B cell (primary cell): ENCODE data around the gene UFSP2. TPM values are rescaled to one million over a fixed set of nuclear protein-coding genes. Genes with fewer than 3 reads are reported as not detected.

Experiments used
- ATAC-seq: fragments of 200-7000 bp; cut with Tn5 transposase; one replicate; pipeline ENCODE4 v1.10.0; 2021; ENCODE audit warnings: low read depth, mild to moderate bottlenecking, moderate number of reproducible peaks, moderate library complexity
- CTCF ChIA-PET: fragments of 350-600 bp; sonication (Branson Sonifier 250); formaldehyde crosslinking; loops from one replicate; lab custom pipeline; 2021; ENCODE audit warnings: antibody characterized with exemption, inconsistent platforms; lab: Charles Lee
- POLR2A ChIA-PET: fragments of 350-600 bp; sonication (Branson Sonifier 250); formaldehyde crosslinking; loops from one replicate; lab custom pipeline; 2021; ENCODE audit warnings: antibody characterized with exemption; lab: Charles Lee
- DNase-seq: peaks from one replicate; pipeline ENCODE4 v3.0.0; 2013
- H2AFZ ChIP-seq: 2 replicates; pipeline ENCODE4 v1.6.1; 2012; ENCODE audit warnings: mild to moderate bottlenecking, low read depth, low read length; ENCODE audit not compliant: insufficient read depth, poor library complexity, severe bottlenecking
- H3K27ac ChIP-seq, 2 donors: 1 replicate in 1 of 2; 2 replicates in 1 of 2; pipeline ENCODE4 v1.5.1; 2012 to 2013; ENCODE audit warnings: low read length in 2 of 2, mild to moderate bottlenecking in 2 of 2, moderate library complexity in 1 of 2
- H3K27me3 ChIP-seq, 4 experiments: fragments of 200-600 bp in 1 of 4; sonication (generic) in 1 of 4; replicated peaks in 1 of 4; 1 replicate in 2 of 4; 2 replicates in 2 of 4; pipeline versions ENCODE4 v1.6.1 to v1.7.0; 2013 to 2016; ENCODE audit warnings: low read length in 3 of 4, mild to moderate bottlenecking in 2 of 4, mixed read lengths in 1 of 4, moderate library complexity in 1 of 4; ENCODE audit not compliant: insufficient read depth in 4 of 4, control insufficient read depth in 3 of 4; ENCODE audit errors: control extremely low read depth in 1 of 4
- H3K36me3 ChIP-seq, 2 experiments: replicated peaks in 1 of 2; 1 replicate in 1 of 2; 2 replicates in 1 of 2; pipeline versions ENCODE4 v1.6.1 to v1.7.1; 2013; ENCODE audit warnings: low read length in 1 of 2; ENCODE audit not compliant: insufficient read depth in 2 of 2, control insufficient read depth in 1 of 2; ENCODE audit errors: control extremely low read depth in 1 of 2, extremely low read depth in 1 of 2
- H3K4me1 ChIP-seq, 2 donors: fragments of 200-600 bp in 1 of 2; sonication (generic) in 1 of 2; 1 replicate in 1 of 2; 2 replicates in 1 of 2; pipeline versions ENCODE4 v1.5.1 to v1.6.1; 2013 to 2017; ENCODE audit warnings: low read length in 2 of 2; ENCODE audit not compliant: control insufficient read depth in 2 of 2, insufficient read depth in 2 of 2
- H3K4me2 ChIP-seq: replicated peaks from 2 replicates; pipeline ENCODE3; 2012; ENCODE audit warnings: mild to moderate bottlenecking, low read depth, low read length; ENCODE audit not compliant: poor library complexity, severe bottlenecking
- H3K4me3 ChIP-seq, 5 experiments: fragments of 200-600 bp in 1 of 5; sonication (generic) in 1 of 5; 1 replicate in 3 of 5; 2 replicates in 2 of 5; pipeline versions ENCODE4 v1.5.1 to v1.7.0; 2011 to 2016; ENCODE audit warnings: low read length in 4 of 5, mild to moderate bottlenecking in 4 of 5, low read depth in 2 of 5, control low read depth in 1 of 5, moderate library complexity in 1 of 5; ENCODE audit not compliant: insufficient read depth in 1 of 5; ENCODE audit errors: control extremely low read depth in 1 of 5, extremely low read depth in 1 of 5
- H3K79me2 ChIP-seq: fragments of 200-600 bp; sonication (generic); one replicate; pipeline ENCODE4 v1.6.0; 2016; ENCODE audit warnings: low read length; ENCODE audit not compliant: control insufficient read depth, insufficient read depth
- H3K9ac ChIP-seq: fragments of 200-600 bp; sonication (generic); 2 replicates; pipeline ENCODE4 v1.6.1; 2017; ENCODE audit warnings: mild to moderate bottlenecking, low read length, moderate library complexity
- H3K9me3 ChIP-seq, 3 donors: one replicate each; pipeline versions ENCODE4 v1.6.1 to v1.7.1; 2013; ENCODE audit warnings: low read length in 2 of 3; ENCODE audit not compliant: control insufficient read depth in 2 of 3, insufficient read depth in 1 of 3; ENCODE audit errors: control extremely low read depth in 1 of 3
- H4K20me1 ChIP-seq: 2 replicates; pipeline ENCODE4 v1.6.0; 2012; ENCODE audit warnings: mild to moderate bottlenecking, low read length; ENCODE audit not compliant: insufficient read depth, control insufficient read depth, poor library complexity, severe bottlenecking
- H3K27ac Mint-ChIP-seq: one replicate; pipeline ENCODE4 v1.8.0; 2021; ENCODE audit warnings: mixed read lengths
- H3K27me3 Mint-ChIP-seq: one replicate; pipeline ENCODE4 v1.8.0; 2021; ENCODE audit warnings: mixed read lengths
- H3K4me1 Mint-ChIP-seq: one replicate; pipeline ENCODE4 v1.8.0; 2021; ENCODE audit warnings: mixed read lengths
- H3K4me3 Mint-ChIP-seq: one replicate; pipeline ENCODE4 v1.8.0; 2021; ENCODE audit warnings: mixed read lengths
- H3K9me3 Mint-ChIP-seq: one replicate; pipeline ENCODE4 v1.8.0; 2022; ENCODE audit warnings: mixed read lengths; ENCODE audit not compliant: insufficient read depth
- EZH2 ChIP-seq: IDR thresholded peaks from 2 replicates; pipeline ENCODE4 v1.6.1; 2012; ENCODE audit warnings: borderline replicate concordance, low read depth, mild to moderate bottlenecking, moderate library complexity, low read length; ENCODE audit not compliant: insufficient read depth, poor library complexity, severe bottlenecking
- WGBS: methylation state at CpG from one replicate; pipeline ENCODE4 v1.1.5; 2013; ENCODE audit warnings: missing lambda C conversion rate; ENCODE audit not compliant: insufficient coverage; 5-methylcytosine and 5-hydroxymethylcytosine counted together
- intact Hi-C: fragments of 100-400 bp; cut with micrococcal nuclease; formaldehyde crosslinking; loops from one replicate; pipeline ENCODE4 v1.10.0; 2022
- polyA plus RNA-seq: library from polyadenylated mRNA; depleted of rRNA; stranded (reverse); fragments of >200 nt; gene quantifications from 2 replicates; pipeline ENCODE4 v1.2.3, GENCODE V29; 2012
- total RNA-seq, 2 donors: library from RNA; stranded (reverse); fragments of 120-200 nt in 1 of 2; gene quantifications; 1 replicate in 1 of 2; 2 replicates in 1 of 2; pipeline versions ENCODE4 v1.2.3 to v1.2.4, GENCODE V29; 2013 to 2022
- TF ChIP-seq, protein P1 (sequence below): fragments of 200-600 bp; IDR thresholded peaks from one replicate; pipeline ENCODE4 v1.8.0; 2022; ENCODE audit warnings: antibody characterized with exemption, mild to moderate bottlenecking

The UFSP2 gene
- total and polyA plus RNA-seq, 2 donors (not counting 1 experiment from before 2014, with no cell fraction given), result 9.5 to 20.6 TPM

DNA sequence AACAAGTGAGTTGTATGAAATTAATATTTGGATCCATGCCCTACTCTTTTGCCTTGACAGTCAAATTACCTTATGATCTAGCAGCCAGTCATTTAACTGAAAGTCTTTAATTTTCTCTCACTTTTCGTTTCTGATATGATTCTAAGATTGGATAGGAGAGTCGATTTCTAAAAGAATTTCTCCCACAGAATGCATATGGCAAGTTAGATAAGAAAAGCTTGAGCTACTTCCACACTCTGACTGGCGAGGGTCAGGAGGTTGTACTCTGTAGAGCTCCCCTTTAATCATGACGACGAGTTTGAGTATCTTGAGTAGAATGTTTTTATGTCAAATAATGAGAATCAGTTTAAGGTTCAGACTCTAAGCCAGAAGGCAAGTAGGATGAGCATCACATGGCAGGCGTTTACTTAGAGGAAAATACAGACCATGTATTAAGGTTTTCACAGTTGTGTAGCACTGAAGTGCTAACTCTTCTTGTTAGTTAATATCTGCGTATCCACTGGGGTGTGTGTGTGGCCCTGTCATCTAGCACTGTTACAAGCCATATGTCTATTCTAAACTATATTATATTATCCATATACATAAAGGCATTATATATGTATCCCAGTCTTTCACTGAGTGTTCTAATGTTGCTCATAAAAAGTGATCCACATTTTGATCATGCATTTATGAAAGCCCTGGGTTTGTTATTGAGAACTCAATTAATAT is 67.9 kb downstream of the UFSP2 start:
- Mint-ChIP-seq H3K4me3 (no peak overlapping the region), H3K27me3 (no peaks in the 10 kb centered on the region), H3K27ac (no peak overlapping the region), H3K4me1 (peaks cover 8% of the 10 kb centered on the region), H3K9me3 (no peaks in the 10 kb centered on the region)
- H3K4me1 ChIP-seq, result no peaks in the 10 kb centered on the region
- H3K36me3 ChIP-seq, result peaks cover 0 to 53% of the 10 kb centered on the region in 2 experiments
- no peaks in the 10 kb centered on the region for H3K9me3 ChIP-seq
- no peak overlapping the region for H3K9ac ChIP-seq
- H4K20me1 ChIP-seq, result no peaks in the 10 kb centered on the region
- WGBS, result 100% methylated on average over 2 of the region's 7 CpGs
- ATAC-seq (no peak), DNase-seq (no peak)
- H3K4me2 ChIP-seq, result no peak overlapping the region
- TF ChIP-seq EZH2, result no peak
- TF ChIP-seq, protein P1, sequence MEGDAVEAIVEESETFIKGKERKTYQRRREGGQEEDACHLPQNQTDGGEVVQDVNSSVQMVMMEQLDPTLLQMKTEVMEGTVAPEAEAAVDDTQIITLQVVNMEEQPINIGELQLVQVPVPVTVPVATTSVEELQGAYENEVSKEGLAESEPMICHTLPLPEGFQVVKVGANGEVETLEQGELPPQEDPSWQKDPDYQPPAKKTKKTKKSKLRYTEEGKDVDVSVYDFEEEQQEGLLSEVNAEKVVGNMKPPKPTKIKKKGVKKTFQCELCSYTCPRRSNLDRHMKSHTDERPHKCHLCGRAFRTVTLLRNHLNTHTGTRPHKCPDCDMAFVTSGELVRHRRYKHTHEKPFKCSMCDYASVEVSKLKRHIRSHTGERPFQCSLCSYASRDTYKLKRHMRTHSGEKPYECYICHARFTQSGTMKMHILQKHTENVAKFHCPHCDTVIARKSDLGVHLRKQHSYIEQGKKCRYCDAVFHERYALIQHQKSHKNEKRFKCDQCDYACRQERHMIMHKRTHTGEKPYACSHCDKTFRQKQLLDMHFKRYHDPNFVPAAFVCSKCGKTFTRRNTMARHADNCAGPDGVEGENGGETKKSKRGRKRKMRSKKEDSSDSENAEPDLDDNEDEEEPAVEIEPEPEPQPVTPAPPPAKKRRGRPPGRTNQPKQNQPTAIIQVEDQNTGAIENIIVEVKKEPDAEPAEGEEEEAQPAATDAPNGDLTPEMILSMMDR, result no peak
- no peaks in the 10 kb centered on the region for H3K79me2 ChIP-seq
- H3K4me3 ChIP-seq, result no peak overlapping the region
- POLR2A ChIA-PET, result no interaction called here
- H3K27ac ChIP-seq, result no peak overlapping the region
- no peaks in the 10 kb centered on the region for H3K27me3 ChIP-seq
- no peak overlapping the region for H2AFZ ChIP-seq
- CTCF ChIA-PET, result no interaction called here
- intact Hi-C loops, result loop anchor here (5.0 kb wide), 1 partner anchor 36 kb away; no protein-coding TSS in a partner anchor

DNA sequence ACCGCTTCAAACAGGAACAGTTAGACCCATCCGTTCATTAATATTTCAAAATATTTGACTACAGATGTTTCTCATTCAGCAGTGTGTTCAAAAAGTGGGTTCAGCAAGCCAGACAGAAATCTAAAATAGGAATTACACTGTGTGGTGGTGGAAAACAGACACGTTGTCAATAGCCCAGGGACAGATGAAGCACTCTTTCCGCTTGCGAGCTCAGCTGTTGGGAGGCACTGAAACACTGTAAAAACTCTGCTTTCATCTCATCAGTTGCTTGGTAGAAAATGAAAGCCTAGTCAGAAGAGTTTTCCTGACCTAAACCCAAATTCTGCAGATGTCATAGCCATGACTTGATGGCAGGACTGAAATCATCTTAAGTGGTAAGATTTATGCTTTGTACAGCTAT is 68.6 kb downstream of the UFSP2 start:
- DNase-seq (no peak), ATAC-seq (no peak)
- H2AFZ ChIP-seq, result no peak overlapping the region
- H3K79me2 ChIP-seq, result no peaks in the 10 kb centered on the region
- H3K27me3 ChIP-seq, result no peaks in the 10 kb centered on the region
- H3K36me3 ChIP-seq, result peaks cover 0 to 53% of the 10 kb centered on the region in 2 experiments
- H3K9ac ChIP-seq, result no peak overlapping the region
- H3K27ac ChIP-seq, result no peak overlapping the region
- POLR2A ChIA-PET, result no interaction called here
- Mint-ChIP-seq H3K27me3 (no peaks in the 10 kb centered on the region), H3K4me1 (peaks cover 14% of the 10 kb centered on the region), H3K9me3 (no peaks in the 10 kb centered on the region), H3K27ac (no peak overlapping the region), H3K4me3 (no peak overlapping the region)
- no peak overlapping the region for H3K4me2 ChIP-seq
- CTCF ChIA-PET, result no interaction called here
- no peak overlapping the region for H3K4me3 ChIP-seq
- H3K4me1 ChIP-seq, result peaks cover 0 to 5% of the 10 kb centered on the region in 2 donors
- intact Hi-C loops, result loop anchor here (5.0 kb wide), 1 partner anchor 35 kb away; no protein-coding TSS in a partner anchor
- no peaks in the 10 kb centered on the region for H4K20me1 ChIP-seq
- TF ChIP-seq, protein P1, result no peak
- TF ChIP-seq EZH2, result no peak
- WGBS, result no CpG with 5 or more reads among the region's 5 CpGs
- H3K9me3 ChIP-seq, result no peaks in the 10 kb centered on the region
